HG03378 (cell line): ENCODE data around the gene ZNF446.
A peak's percentile ranks its signal among the peaks of the same experiment; 100 is the strongest.

Experiments used
- ATAC-seq: cut with Tn5 transposase; IDR thresholded peaks from one replicate; pipeline ENCODE4 v1.9.1; 2021; ENCODE audit warnings: mild to moderate bottlenecking, moderate library complexity; ENCODE audit not compliant: unreplicated experiment

Gene ZNF446

GRCh38 chr19:58520257-58520599 lies 44.1 kb downstream of the ZNF446 start:
- ATAC-seq, result peak; percentile 3

GRCh38 chr19:58521651-58522050 lies 45.5 kb downstream of the ZNF446 start:
- ATAC-seq, result no peak

DNA sequence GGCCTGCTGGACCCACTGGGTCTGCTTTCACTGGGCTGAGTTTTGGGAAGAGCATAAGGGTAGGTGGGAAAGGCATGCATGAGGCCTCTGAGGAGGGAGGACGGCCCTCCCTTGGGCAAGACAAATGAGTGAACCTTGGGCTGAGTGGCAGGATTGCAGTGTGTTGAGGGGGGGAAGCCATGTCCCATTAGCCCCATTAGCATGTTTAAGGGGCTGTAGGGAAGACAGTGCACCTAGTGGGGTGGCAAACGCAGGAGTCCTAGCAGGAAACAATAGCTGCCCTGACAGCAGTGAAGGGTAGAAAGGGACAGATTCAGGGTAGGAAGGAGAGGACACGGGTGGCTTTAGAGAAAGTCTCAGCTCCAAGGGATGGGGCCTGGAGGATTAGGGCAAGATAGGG lies 46.6 kb downstream of the ZNF446 start:
- ATAC-seq, result no peak

DNA sequence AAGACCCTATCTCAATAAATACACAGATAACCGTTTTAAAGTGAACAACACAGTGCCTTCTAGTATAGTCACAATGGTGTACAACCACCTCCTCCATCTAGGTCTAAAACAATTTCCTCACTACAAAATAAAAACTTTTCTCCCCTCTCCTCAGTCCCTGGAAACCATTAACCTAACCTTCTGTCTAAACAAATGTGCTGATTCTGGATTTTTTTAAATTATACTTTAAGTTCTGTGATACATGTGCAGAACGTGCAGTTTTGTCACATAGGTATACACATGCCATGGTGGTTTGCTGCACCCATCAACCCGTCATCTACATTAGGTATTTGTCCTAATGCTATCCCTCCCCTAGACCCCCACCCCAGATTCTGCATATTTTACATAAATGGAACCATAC lies 53.3 kb downstream of the ZNF446 start:
- no peak for ATAC-seq
